LHCN-M2 (cell line): ENCODE results near the gene IQGAP1. TPM values are rescaled to one million over a fixed set of nuclear protein-coding genes. Genes with fewer than 3 reads are reported as not detected.

Experiments used
- DNase-seq: peaks from one replicate; pipeline ENCODE4 v3.0.0-alpha.2; 2012; ENCODE audit warnings: low read depth
- total RNA-seq: library from RNA; depleted of rRNA; stranded (reverse); fragments of >200 nt; gene quantifications from 2 replicates; pipeline ENCODE4 v1.2.3, GENCODE V29; 2014

IQGAP1 gene
- total RNA-seq, 1 experiment from 2014 or later = 217 TPM

GRCh38 chr15:90365414-90366055 is 22.5 kb upstream of the IQGAP1 start:
- DNase-seq = no peak

DNA sequence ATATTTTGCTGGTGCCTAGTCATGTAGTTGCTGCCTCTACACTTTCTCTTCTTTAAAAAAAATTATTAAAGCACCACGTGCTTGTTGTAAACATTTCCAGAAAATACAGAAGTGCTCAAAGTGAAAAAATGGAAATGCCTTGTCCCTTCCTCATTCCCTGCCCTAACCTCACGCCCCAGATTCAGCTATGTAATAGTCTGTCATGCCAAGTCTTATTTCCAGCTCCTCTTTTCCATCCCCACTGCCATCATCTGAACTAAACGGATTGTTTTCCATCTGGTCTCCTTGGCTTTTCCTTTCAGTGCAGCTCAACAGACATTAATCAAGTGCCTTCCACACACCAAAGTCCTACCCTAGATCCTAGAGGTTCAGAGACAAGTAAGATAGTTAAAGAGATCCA is 20.5 kb upstream of the IQGAP1 start:
- no peak for DNase-seq

- no peak for DNase-seq
These were observed 13.0 kb upstream of the IQGAP1 start for GRCh38 chr15:90375071-90375470.

DNA sequence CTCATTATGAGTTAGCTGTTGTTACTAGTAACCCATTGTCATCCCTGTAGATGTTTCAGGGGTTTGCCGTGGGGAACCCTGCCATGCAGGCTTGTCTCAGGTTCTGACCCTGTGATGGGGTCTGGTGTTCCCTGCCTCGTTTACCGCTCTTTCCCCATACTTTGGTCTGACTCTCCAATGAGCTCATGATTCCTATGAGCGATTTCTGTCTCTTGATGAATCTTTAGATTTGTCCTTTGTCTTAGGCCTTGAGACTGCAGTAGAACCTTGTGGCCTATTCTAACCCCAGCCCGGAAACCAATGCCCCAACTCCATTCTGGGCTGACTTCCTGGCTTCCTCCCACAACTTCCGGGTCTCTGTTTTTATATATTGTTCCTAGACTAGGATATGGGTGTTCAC is 11.3 kb upstream of the IQGAP1 start:
- DNase-seq = no peak

GRCh38 chr15:90379263-90379662 is 8.8 kb upstream of the IQGAP1 start:
- DNase-seq = no peak

- no peak for DNase-seq
These were observed 6.5 kb upstream of the IQGAP1 start for GRCh38 chr15:90381515-90381914.

DNA sequence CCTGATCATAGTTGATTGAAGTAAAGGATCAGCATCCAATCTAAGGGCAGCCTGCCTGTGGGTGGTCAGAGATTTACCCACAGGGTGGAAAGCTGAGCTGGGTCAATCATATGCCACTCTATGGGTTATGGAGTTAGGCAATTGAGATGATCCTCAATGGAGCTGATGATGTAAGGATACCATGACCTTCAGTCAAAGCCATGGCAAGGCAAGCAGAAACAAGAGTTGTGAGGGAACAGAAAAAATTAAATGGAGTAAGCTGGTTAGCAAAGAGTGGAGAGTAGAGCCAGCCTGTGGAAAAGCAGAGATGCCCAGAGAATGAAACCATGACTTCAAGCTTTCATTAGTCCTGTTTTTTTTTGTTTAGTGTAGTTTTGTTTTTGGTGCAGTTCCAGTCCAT is 5.7 kb upstream of the IQGAP1 start:
- DNase-seq = no peak

DNA sequence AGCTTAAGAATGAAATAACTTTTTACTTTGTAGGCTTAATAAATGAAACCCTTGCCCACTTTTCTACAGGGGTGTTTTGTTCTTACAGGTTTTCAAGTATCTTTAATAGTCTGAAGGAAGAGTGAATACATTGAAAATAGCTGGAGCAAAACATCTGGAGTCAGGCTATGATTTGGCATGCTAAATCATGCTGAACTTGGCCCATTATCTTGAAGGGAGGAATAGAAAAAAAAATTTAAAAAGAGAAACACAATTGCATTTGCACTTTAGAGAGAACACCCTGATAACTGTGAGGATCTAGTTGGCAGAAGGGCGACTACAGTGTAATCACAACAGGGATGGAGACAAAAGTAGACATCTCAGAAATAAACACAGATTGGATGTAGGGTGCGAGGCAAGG is 1.8 kb upstream of the IQGAP1 start:
- DNase-seq = no peak

DNA sequence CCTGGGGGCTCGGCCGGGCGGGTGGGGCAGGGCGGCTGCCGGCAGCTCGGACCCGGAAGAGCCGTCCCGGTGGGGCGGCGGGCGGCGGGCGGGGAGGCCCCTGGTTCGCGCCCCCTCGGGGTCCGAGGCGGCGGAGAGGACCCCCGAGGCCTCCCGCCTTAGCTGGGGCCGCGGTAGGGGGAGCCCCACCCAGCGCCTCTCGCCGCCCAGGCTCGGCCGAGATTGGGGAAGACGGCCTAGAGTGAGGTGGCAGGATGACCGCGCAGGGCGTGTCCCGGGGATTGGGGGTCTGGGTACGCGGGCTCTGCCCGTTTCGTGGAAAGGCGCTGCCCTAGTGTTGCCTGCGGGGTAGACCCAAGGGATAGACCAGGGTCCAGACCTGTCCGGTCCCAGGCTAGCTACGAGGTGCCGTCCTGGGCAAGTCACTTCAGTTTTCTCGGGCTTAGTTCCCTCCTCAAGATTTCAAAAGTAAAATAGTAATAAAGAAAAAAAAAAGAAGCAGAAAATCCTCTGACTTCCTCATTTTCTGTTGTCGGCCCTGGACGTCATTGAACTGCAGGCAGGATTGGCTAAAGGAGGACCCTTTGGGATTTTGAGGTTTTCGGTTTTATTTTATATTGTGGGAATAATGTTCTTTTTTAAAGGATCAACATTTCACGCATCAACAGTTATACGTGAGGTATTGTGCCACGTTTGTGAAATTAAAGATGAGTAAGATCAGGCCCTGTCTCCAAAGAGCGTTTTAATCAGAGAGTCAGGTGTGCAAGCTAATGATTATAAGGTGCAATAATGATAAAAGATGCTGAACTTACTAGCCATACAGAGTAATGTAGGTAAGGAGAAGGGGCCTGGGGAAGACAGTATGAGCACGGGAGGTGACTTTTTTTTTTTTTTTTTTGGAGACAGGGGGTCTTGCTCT is 679 bp downstream of the IQGAP1 start:
- peak; percentile 59 for DNase-seq

DNA sequence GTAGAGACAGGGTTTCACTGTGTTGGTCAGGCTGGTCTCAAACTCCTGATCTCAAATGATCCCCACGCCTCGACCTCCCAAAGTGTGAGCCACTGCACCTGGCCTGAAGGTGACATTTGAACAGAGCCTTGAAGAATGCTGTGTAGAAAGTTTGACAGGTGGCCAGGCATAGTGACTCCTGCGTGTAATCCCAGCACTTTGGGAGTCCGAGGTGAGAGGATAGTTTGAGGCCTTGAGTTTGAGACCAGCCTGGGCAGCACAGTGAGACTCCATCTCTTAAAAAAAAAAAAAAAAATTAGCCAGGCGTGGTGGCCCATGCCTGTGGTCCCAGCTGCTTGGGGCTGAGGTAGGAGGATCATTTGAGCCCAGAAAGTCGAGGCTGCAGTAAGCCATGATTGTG is 1.5 kb downstream of the IQGAP1 start:
- no peak for DNase-seq

GRCh38 chr15:90393040-90393439 is 5.0 kb downstream of the IQGAP1 start:
- DNase-seq = no peak

DNA sequence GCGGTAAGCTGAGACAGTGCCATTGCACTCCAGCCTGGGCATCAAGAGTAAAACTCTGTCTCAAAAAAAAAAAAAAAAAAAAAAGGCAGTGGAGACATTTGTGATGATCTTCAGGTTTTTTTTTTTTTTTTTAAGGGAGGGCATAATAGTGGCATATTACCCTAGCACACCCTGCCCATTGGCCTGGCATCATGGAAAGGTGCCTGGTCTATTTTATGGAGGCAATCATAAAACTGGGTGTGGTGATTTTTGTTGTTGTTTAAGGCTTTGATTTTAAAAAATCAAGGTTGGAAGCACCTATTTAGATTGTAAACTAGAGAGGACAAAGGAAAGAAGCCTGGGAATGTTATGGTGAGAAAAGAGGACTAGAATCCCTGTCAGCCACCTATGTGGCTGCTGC is 6.0 kb downstream of the IQGAP1 start:
- DNase-seq = no peak

DNA sequence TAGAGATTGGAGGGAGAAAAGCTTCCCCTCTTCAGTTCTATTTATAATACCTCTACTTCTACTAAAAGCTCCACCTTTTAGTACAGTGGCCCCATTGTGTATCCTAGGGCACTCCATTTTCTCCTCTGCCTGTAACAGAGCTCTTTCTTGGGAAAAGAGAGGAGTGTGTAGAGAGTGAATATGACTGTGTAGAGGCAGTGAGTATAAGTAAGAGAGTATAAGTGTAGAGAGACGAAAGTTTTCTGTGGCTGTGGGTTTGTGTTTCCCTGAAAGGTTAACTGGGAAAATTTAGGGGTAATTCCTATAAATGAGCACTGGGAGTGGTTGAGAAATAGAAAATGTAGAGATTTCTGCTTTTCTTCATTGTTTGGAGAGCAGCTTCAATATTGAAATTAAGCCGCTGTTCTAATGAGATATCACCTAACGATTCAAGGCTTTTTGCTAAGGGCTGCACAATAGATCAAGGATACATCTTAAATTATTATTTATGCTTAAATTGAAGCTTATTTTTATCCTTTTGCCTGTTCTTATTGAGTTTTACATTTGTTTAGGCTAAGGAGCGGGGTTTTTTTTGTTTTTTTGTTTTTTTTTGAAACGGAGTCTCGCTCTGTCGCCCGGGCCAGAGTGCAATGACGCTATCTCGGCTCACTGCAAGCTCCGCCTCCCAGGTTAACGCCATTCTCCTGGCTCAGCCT is 6.9 kb downstream of the IQGAP1 start:
- DNase-seq = no peak

GRCh38 chr15:90396321-90396720 is 8.3 kb downstream of the IQGAP1 start:
- DNase-seq = no peak

GRCh38 chr15:90400005-90400758 is 12.1 kb downstream of the IQGAP1 start:
- DNase-seq = no peak

DNA sequence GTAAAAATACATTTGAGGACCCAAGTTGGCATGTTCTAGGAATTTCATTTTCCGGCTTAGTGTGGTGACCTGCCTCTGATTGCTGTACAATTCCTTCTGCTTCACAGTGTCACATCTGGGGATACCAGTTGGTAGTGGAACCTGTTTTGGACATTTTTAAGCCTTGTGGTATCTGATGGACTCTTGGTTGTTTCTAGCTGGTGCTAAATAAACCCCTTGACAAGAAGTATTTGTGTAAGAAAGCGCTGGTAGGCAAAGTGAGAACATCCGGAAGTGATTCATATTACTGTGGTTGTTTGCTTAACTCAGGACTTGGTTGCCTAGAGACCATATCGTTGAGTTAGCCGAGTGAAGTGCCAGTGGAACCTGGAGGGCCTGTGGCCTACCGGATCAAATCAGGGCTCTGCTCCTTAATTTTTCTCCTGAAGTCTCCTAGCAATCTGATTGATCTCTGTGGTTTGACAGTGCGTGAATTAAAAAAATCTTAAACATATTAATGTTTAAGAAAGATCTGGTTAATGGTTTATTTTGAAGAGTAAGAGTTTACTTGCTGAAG is 12.8 kb downstream of the IQGAP1 start:
- DNase-seq = peak; percentile 98

GRCh38 chr15:90401495-90401894 is 13.5 kb downstream of the IQGAP1 start:
- DNase-seq = no peak

DNA sequence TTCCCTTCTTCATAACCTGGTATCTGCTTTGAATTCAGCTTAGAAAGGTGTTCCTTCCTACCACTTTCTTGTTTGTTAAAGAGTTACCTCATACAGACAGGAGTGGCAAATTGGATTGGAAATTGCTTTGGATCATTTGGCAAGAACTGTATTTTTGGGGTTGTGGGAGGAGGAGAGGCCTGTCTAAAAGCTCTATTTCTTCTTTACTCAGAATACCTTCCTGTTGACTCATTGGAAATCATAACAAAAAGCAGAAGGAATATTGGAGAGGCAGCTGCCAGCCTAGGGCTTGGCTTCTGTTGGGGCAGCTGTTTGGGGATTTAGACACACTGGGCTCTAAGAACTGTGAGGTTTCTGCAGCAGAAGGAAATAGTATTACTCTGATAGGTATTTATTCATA is 14.2 kb downstream of the IQGAP1 start:
- DNase-seq = peak; percentile 98

DNA sequence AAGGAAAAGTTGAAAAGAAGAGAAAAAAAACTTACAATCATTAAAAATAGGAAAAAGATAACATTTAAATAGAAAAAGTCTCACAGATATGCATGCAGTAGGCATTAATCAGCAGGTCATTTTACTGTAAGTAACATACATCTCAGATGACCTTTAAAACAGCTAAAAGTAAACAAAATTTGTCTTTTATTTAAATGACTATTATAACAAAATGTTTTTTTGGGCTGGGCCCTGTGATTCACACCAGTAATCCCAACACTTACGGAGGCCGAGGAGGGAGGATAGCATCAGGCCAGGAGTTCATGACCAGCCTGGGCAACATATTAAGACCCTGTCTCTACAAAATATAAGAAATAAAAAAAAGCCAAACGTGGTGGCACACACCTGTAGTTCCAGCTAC is 14.7 kb downstream of the IQGAP1 start:
- peak; percentile 62 for DNase-seq

DNA sequence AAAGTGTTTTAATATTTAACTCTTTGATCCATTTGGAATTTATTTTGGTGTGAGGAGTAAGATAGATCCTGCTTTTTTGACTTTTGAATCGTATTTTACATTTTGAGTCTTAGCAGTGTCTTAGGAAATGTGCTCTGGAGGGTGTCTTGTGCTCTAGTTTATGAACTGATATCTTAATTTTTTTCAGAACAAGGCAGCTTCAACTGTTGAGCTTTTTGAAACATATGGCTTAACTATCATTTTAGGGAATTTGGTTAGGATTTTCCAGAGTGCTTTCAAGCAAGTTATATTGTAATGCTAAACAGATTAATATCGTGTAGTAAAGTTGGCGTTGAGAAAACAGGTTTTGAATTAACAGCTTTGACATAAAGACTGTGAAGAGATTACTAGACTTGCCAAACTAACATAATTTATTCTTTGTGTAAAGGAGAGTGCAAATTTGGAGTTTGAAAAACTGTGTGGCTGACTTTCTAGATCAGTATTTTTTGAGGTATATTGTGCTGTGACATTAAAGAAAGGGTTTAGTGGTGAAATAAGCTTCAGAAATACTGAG is 17.1 kb downstream of the IQGAP1 start:
- no peak for DNase-seq

DNA sequence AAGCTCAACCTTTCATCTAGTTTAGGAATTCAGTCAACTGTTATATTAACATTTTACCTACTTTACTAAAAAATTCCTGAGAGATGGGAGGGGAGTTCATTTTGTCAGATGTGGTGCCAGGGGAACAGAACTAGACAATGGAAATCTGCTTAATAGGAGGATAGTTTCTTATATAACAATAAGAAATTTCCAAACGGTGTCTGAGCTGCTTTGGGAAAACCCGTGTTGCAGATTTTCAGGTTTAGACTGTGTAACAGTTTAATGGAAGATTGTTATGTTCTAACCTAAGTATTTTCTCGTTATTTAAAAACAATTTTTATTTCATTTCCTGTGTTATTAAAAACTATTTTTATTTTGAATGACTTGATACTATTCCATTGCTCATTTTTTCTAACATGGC is 19.3 kb downstream of the IQGAP1 start:
- no peak for DNase-seq
